Peyer's patch (tissue), 4 donors: ENCODE measurements around the gene PYM1.

Source experiments
- POLR2A ChIP-seq, 2 donors: fragments of 450-650 bp; IDR thresholded peaks; one replicate each; pipeline ENCODE4 v1.5.1; 2017; ENCODE audit warnings: antibody characterized with exemption in 2 of 2, mild to moderate bottlenecking in 2 of 2, moderate library complexity in 2 of 2
- TF ChIP-seq, protein P1 (sequence below), 6 experiments: fragments of 450-650 bp in 4 of 6; fragments of 200-600 bp in 2 of 6; sonication (generic) in 1 of 6; IDR thresholded peaks; one replicate each; pipeline ENCODE4 v1.5.1; 2017 to 2019; ENCODE audit warnings: antibody characterized with exemption in 6 of 6, mild to moderate bottlenecking in 3 of 6, moderate library complexity in 1 of 6

DNA sequence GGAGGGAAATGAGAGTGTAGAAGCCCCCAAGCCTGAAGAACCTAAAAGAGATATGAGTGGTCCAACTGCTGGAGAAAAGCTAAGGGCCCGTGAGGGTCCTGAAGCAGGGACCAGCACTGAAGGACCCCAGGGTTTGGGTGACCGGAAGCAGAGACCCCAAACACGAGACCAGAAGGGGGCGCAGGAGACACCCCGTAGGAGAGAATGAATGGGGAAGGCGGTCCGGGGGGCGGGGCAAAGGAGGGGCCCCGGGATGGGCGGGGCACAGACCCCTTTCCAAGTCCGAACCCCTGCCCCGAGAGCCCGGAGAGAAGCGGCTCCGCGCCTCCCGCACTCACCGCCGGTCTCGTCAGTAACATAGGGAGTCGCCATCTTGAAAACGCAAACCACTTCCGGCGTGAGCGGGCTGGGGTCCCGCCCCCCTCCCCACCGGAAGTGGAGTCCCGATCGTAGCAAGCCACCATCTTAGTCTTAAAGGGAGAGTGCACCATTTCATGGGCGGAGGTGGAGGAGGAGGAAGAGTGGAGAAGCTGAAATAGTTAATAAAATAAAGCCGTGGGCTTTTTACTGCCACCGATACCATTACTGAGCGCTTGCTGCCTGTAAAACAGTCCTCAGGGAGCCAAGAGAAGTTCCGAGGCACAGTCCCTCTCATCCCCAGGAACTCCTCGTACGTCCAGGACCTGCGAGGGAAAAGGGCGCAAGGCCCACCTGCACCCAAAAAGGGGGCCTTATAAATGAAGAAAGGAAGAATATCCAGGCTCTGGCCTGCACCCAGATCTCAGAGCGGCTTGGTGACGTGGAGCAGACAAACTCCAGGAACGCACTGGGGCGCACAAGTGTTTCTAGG lies 731 bp downstream of the PYM1 start:
- TF ChIP-seq, protein P1, sequence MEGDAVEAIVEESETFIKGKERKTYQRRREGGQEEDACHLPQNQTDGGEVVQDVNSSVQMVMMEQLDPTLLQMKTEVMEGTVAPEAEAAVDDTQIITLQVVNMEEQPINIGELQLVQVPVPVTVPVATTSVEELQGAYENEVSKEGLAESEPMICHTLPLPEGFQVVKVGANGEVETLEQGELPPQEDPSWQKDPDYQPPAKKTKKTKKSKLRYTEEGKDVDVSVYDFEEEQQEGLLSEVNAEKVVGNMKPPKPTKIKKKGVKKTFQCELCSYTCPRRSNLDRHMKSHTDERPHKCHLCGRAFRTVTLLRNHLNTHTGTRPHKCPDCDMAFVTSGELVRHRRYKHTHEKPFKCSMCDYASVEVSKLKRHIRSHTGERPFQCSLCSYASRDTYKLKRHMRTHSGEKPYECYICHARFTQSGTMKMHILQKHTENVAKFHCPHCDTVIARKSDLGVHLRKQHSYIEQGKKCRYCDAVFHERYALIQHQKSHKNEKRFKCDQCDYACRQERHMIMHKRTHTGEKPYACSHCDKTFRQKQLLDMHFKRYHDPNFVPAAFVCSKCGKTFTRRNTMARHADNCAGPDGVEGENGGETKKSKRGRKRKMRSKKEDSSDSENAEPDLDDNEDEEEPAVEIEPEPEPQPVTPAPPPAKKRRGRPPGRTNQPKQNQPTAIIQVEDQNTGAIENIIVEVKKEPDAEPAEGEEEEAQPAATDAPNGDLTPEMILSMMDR (IDR thresholded peaks at IDR 0.05), result peak; percentile 43 to 82 (median 70)
- peak in 1 of 2 donors; percentile 56 for TF ChIP-seq POLR2A (IDR thresholded peaks at IDR 0.05)
